Activated CD4-positive, alpha-beta T cell treated with anti-CD3 and anti-CD28 coated beads, Interleukin-2, amount 50 U/mL, for 24 hours (primary cell): Measurements from ENCODE around the gene SHISA9.

Experiments used
- DNase-seq, 2 donors: peaks; one replicate each; pipeline ENCODE4 v3.0.0-alpha.2; 2020; ENCODE audit warnings: low read depth in 1 of 2, low spot score in 1 of 2

Gene SHISA9

DNA sequence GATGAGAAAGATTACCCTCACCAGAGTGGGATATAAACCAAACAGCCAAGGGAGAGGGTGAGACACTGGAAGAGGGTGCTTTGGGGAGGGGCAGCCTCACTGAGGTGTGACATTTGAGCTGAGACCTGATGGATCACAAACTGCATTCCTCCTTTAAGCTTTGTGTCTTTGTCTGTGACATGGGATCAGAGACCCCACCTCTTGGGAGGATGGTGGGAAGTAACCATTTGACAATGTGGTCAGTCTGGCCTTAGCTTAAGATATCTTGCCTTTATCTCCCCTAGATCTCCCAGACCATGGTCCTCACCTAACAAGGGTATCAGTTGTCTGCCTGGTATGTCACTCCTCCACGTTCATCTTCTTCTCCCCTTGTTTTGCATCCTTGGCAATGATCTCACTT lies 163.4 kb downstream of the SHISA9 start:
- DNase-seq = no peak

GRCh38 chr16:13067648-13068047 lies 166.2 kb downstream of the SHISA9 start:
- DNase-seq = no peak

- DNase-seq = no peak
Measured at GRCh38 chr16:13068912-13069583, 167.7 kb downstream of the SHISA9 start.

GRCh38 chr16:13070268-13070667 lies 168.9 kb downstream of the SHISA9 start:
- DNase-seq = no peak

DNA sequence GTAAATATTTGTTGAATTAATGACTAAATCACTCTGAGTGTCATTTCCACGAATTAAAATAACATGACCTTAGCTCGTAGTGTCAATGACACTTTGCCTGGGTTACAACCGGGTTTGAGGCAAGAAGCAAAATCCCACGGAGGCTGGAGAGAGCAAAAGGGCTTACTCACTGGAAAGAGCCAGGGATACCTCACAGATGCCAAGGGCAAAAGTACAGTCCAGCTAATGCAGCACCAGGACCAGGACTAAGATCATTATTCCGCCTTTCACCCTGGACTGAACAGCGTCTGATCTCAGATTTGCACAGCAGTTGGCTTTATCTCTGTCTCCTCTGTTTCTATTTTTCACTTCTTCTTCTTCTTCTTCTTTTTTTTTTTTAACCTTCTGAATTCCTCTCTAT lies 175.5 kb downstream of the SHISA9 start:
- no peak for DNase-seq

GRCh38 chr16:13077816-13078215 lies 176.4 kb downstream of the SHISA9 start:
- no peak for DNase-seq

DNA sequence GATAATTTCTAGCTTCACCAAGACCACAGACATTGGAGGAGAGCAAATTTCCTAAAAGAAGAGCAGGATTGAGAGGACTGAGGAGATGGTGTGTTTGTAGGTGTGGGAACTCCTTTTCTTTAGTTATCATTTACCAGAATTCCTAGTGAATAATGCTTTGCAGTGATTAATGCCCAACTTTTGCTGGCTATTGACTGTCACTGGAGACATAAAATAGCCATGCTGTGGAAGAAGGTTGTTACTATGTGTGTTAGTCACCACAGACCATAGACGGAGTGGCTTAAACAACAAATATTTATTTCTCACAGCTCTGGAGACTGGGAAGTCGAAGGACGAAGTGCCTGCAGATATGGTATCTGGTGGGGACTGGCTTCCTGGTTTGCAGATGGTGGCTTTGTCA lies 179.1 kb downstream of the SHISA9 start:
- DNase-seq = no peak

- DNase-seq = no peak
Measured at GRCh38 chr16:13081825-13082331, 180.5 kb downstream of the SHISA9 start.

DNA sequence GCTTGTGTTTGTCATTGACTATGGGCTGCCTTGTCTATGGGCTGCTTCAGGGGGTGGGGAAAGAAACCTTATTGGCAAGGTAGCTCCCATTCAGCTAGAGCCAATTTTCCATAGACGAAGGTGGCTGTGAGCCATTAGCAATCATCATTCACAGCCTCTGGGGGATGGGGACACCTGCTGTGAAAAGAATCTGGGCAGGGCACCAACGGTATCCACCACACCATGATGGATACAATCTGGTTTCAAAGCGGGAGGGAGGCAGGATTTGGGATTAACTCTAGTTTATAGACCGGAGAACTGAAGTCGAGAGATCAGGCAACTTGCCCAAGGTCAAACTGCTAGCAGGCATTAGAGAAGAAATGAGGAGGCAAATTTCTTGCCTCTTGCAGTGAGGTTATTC lies 182.3 kb downstream of the SHISA9 start:
- DNase-seq = no peak

DNA sequence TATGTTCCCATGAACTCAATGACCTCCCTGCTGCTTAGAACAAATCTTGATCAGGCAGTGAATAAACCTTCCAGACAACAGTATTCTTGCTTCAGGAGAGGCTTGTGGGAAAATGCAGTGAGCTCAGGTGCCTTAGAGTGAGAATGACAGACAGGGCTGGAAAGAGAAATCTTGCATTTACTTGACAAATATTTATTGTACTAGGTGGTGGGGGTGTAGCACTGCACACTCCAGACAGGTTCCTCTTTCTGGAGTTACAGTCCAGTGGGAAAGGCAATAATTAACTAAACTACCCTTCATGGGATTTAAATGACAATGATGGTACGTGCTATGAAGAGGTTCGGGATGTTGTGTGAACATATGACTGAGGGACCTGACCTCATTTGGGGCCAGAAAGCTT lies 182.9 kb downstream of the SHISA9 start:
- no peak for DNase-seq

GRCh38 chr16:13093661-13094060 lies 192.3 kb downstream of the SHISA9 start:
- no peak for DNase-seq

DNA sequence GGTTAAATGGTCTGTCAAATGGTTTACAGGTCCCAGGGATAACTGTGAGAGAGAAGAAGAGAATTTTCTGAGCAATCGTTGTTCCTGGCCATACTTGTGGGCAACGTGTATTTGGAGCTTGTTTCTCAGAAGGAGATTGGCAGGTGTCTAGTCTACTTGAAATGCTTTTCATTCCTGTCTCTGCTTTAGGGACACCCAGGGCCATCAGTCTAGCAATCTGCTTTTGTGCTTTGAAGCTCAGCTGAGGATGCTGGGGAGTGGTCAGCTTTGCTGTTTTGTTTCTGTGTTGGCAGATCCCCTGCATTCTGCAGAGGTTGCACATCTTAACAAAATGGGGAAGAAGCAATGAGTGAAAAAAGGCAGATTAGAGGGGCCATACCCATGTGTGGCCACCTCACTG lies 193.7 kb downstream of the SHISA9 start:
- DNase-seq = no peak

DNA sequence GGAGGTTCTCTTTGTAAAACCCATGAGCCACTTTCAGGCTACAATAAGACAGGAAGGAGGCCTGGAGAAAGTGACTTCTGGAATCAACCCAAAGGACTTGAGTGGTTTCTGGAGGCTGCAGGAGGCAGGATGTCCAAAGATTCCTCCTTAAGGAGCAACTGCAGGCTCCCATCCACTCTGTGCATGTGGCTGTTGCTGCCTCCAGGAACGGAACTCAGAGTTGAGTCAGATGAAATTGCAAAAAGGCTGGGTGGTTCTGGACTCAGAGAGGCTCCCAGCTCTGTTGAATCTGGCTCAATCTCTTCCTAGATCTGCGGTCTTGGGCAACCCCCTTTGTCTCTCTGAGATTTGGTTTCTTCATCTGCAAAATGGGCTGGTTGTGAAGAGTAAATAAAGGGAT lies 197.1 kb downstream of the SHISA9 start:
- DNase-seq = no peak

DNA sequence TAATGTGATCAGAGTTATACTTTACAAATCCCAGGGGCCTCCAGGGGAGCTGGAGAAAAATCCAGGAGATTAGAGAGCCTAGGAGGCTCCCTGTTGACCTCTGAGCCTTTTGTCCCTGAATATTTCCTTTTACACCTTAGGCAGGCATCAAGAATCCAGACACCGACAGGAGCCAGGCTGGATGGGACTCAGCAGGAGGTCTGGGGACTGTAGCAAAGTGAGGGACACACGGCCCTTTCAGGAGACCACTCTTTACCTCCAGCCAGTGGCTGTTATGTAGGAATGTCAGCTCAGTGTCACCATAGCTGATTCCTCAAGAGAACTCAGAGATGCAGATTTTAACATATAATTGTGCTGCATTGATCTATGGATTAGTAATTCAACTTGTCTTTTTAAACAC lies 198.4 kb downstream of the SHISA9 start:
- no peak for DNase-seq

- no peak for DNase-seq
Measured at GRCh38 chr16:13100970-13101369, 199.6 kb downstream of the SHISA9 start.

GRCh38 chr16:13101828-13102227 lies 200.4 kb downstream of the SHISA9 start:
- DNase-seq = no peak

- DNase-seq = no peak
Measured at GRCh38 chr16:13102401-13102800, 201.0 kb downstream of the SHISA9 start.

DNA sequence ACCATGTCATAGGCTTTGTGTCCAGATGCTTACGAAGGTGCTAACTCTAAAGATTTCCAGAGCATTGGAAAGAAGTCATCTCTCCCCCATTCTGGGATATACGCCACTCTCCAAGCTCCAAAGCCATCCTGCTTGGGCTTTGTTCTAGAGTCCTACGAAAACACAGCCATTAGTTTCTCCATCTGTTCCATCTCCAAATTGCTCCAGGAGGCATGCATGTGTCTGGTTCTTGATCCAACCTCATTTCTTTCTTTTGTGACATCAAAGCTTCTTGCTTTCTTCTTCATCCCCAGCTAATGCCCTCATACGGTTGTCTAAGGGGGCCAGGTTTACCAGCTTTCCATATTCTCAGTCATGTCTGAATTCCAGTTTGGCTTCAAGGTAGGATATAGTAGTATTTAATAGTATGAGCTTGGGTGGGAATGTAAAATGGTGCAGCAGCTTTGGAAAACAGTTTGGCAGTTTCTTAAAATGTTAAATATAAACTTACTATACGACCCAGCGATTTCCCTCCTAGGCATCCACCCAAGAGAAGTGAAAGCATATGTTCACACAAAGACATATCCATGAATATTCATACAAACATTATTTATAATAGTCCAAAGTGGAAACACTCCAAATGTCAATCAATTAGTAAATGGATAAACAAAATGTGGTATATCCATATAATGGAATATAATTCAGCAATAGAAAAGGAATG lies 202.6 kb downstream of the SHISA9 start:
- no peak for DNase-seq

DNA sequence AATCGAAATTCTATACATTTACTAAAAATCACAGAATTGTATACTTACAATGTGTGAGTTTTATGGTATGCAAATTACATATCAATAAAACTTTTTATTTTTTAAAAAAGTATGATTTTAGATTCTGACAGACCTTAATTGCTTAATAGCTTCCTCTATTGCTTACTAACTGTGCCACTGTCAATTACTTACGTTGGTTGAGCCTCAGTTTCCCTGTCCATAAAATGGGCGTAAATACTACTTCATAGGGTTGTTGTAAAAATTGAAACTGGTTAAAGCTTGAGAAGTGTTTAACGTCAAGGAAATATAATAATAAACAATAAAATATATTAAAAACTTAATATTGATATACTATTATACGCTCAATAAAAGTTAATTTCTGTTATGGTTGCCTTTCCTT lies 203.4 kb downstream of the SHISA9 start:
- DNase-seq = no peak

- no peak for DNase-seq
Measured at GRCh38 chr16:13105427-13105826, 204.0 kb downstream of the SHISA9 start.

GRCh38 chr16:13106464-13106863 lies 205.1 kb downstream of the SHISA9 start:
- no peak for DNase-seq

- no peak for DNase-seq
Measured at GRCh38 chr16:13108126-13108525, 206.7 kb downstream of the SHISA9 start.

DNA sequence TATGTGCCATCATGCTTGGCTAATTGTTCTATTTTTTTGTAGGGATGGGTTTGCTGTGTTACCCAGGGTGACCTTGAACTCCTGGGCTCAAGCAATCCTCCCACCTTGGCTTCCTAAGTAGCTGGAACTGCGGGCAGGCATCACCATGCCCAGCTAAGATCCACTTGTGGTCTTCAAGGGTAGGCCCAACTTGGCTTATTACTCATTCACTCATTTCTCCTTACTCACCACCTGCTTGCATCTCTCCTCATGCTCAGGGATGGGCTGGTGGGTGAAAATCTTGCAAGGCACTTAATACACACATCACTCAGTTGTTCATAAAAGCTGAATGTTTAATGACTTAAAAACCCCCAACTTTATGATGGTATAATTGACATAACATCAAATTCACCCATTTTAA lies 207.8 kb downstream of the SHISA9 start:
- DNase-seq = no peak
